Renal cortical epithelial cell (primary cell): ENCODE data around the gene ARHGAP23. TPM values are rescaled to one million over a fixed set of nuclear protein-coding genes. Genes with fewer than 3 reads are reported as not detected.
"Not testable (repeated sequence)": the region's sequence is repeated elsewhere in the genome, so short reads cannot be mapped to it uniquely, and the experiment has no call there.

Source experiments
- DNase-seq: peaks from one replicate; pipeline ENCODE4 v3.0.0-alpha.2; 2011; ENCODE audit warnings: low read depth
- total RNA-seq: library from RNA; depleted of rRNA; stranded (reverse); fragments of >200 nt; gene quantifications from 2 replicates; pipeline ENCODE4 v1.2.3, GENCODE V29; 2014

ARHGAP23 gene
- total RNA-seq, 1 donor from 2014 or later, result 47.9 TPM

GRCh38 chr17:38461683-38462082 lies 33.4 kb downstream of the ARHGAP23 start:
- DNase-seq, result no peak

- DNase-seq, result no peak
Measured at GRCh38 chr17:38463451-38463858, 35.2 kb downstream of the ARHGAP23 start.

- no peak for DNase-seq
Measured at GRCh38 chr17:38464251-38464722, 36.0 kb downstream of the ARHGAP23 start.

- peak; percentile 70 for DNase-seq
Measured at GRCh38 chr17:38464723-38465390, 36.6 kb downstream of the ARHGAP23 start.

GRCh38 chr17:38465391-38466345 lies 37.4 kb downstream of the ARHGAP23 start:
- peak; percentile 30 for DNase-seq

GRCh38 chr17:38466346-38467315 lies 38.4 kb downstream of the ARHGAP23 start:
- DNase-seq, result no peak

- DNase-seq, result no peak
Measured at GRCh38 chr17:38467491-38467890, 39.2 kb downstream of the ARHGAP23 start.

- DNase-seq, result no peak
Measured at GRCh38 chr17:38469875-38470274, 41.6 kb downstream of the ARHGAP23 start.

GRCh38 chr17:38471253-38471652 lies 43.0 kb downstream of the ARHGAP23 start:
- DNase-seq, result not testable (repeated sequence)

- DNase-seq, result not testable (repeated sequence)
Measured at GRCh38 chr17:38474666-38475065, 46.4 kb downstream of the ARHGAP23 start.

- no peak for DNase-seq
Measured at GRCh38 chr17:38476549-38476948, 48.3 kb downstream of the ARHGAP23 start.

- DNase-seq, result not testable (repeated sequence)
Measured at GRCh38 chr17:38477417-38477816, 49.2 kb downstream of the ARHGAP23 start.

- not testable (repeated sequence) for DNase-seq
Measured at GRCh38 chr17:38477951-38478350, 49.7 kb downstream of the ARHGAP23 start.

GRCh38 chr17:38478667-38479066 lies 50.4 kb downstream of the ARHGAP23 start:
- not testable (repeated sequence) for DNase-seq

GRCh38 chr17:38482039-38482699 lies 53.9 kb downstream of the ARHGAP23 start:
- DNase-seq, result not testable (repeated sequence)

- not testable (repeated sequence) for DNase-seq
Measured at GRCh38 chr17:38482700-38483043, 54.4 kb downstream of the ARHGAP23 start.

- DNase-seq, result peak; percentile 25
Measured at GRCh38 chr17:38484242-38485145, 56.2 kb downstream of the ARHGAP23 start.

GRCh38 chr17:38485146-38485468 lies 56.8 kb downstream of the ARHGAP23 start:
- DNase-seq, result no peak

- not testable (repeated sequence) for DNase-seq
Measured at GRCh38 chr17:38485681-38486298, 57.5 kb downstream of the ARHGAP23 start.

GRCh38 chr17:38489774-38490173 lies 61.5 kb downstream of the ARHGAP23 start:
- not testable (repeated sequence) for DNase-seq
